Testis (tissue), 2 donors: Measurements from ENCODE around the gene FAM107B.

Experiments
- POLR2A ChIP-seq: fragments of 450-650 bp; IDR thresholded peaks from one replicate; pipeline ENCODE4 v1.6.1; 2017; ENCODE audit warnings: antibody characterized with exemption, mild to moderate bottlenecking, moderate library complexity
- TF ChIP-seq, protein P1 (sequence below), 3 experiments: fragments of 450-650 bp in 2 of 3; fragments of 200-600 bp in 1 of 3; sonication (generic) in 1 of 3; IDR thresholded peaks; one replicate each; pipeline ENCODE4 v1.5.1; 2016 to 2019; ENCODE audit warnings: antibody characterized with exemption in 3 of 3, mild to moderate bottlenecking in 2 of 3, moderate library complexity in 1 of 3

DNA sequence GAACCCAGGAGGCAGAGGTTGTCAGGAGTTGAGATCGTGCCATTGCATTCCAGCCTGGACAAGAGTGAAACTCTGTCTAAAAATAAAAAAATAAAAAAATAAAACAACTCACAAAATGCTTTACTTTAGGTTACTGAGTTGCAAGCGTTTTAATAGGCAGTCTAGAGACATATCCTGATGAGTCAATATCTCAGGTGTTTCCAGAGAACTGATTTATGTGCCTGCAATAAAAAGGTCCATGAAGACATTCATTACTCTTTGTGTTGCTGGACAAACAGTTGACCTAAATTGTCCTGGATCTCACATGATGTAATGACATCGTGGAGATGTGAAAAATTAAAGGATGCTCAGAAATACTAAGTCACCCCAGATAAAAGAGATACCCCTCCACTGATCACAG, 31.6 kb upstream of the FAM107B start:
- TF ChIP-seq, protein P1, sequence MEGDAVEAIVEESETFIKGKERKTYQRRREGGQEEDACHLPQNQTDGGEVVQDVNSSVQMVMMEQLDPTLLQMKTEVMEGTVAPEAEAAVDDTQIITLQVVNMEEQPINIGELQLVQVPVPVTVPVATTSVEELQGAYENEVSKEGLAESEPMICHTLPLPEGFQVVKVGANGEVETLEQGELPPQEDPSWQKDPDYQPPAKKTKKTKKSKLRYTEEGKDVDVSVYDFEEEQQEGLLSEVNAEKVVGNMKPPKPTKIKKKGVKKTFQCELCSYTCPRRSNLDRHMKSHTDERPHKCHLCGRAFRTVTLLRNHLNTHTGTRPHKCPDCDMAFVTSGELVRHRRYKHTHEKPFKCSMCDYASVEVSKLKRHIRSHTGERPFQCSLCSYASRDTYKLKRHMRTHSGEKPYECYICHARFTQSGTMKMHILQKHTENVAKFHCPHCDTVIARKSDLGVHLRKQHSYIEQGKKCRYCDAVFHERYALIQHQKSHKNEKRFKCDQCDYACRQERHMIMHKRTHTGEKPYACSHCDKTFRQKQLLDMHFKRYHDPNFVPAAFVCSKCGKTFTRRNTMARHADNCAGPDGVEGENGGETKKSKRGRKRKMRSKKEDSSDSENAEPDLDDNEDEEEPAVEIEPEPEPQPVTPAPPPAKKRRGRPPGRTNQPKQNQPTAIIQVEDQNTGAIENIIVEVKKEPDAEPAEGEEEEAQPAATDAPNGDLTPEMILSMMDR (IDR thresholded peaks at IDR 0.05) = no peak
- no peak for TF ChIP-seq POLR2A
